HS-27A (cell line): ENCODE results near the gene PCBD1.
"Not testable (repeated sequence)": the region's sequence is repeated elsewhere in the genome, so short reads cannot be mapped to it uniquely, and the experiment has no call there.

Source experiments
- DNase-seq: peaks from one replicate; pipeline ENCODE4 v3.0.0-alpha.2; 2012; ENCODE audit warnings: low read depth, missing footprints

The PCBD1 gene

GRCh38 chr10:70861495-70862197 is 26.7 kb downstream of the PCBD1 start:
- DNase-seq = not testable (repeated sequence)

- no peak for DNase-seq
Measured at GRCh38 chr10:70858759-70859158, 29.6 kb downstream of the PCBD1 start.

- DNase-seq = no peak
Measured at GRCh38 chr10:70856454-70856853, 31.9 kb downstream of the PCBD1 start.

- no peak for DNase-seq
Measured at GRCh38 chr10:70853457-70853856, 34.9 kb downstream of the PCBD1 start.

GRCh38 chr10:70853038-70853437 is 35.3 kb downstream of the PCBD1 start:
- no peak for DNase-seq

- DNase-seq = no peak
Measured at GRCh38 chr10:70851597-70852475, 36.5 kb downstream of the PCBD1 start.

GRCh38 chr10:70850097-70850496 is 38.3 kb downstream of the PCBD1 start:
- DNase-seq = no peak

- DNase-seq = peak; percentile 30
Measured at GRCh38 chr10:70849582-70850016, 38.8 kb downstream of the PCBD1 start.

- DNase-seq = no peak
Measured at GRCh38 chr10:70847659-70848360, 40.6 kb downstream of the PCBD1 start.

GRCh38 chr10:70846795-70847194 is 41.6 kb downstream of the PCBD1 start:
- DNase-seq = no peak

GRCh38 chr10:70845816-70846215 is 42.5 kb downstream of the PCBD1 start:
- no peak for DNase-seq

- DNase-seq = no peak
Measured at GRCh38 chr10:70845256-70845655, 43.1 kb downstream of the PCBD1 start.

GRCh38 chr10:70843776-70844489 is 44.4 kb downstream of the PCBD1 start:
- no peak for DNase-seq

GRCh38 chr10:70843333-70843732 is 45.0 kb downstream of the PCBD1 start:
- DNase-seq = no peak

- DNase-seq = no peak
Measured at GRCh38 chr10:70840836-70841235, 47.5 kb downstream of the PCBD1 start.

- DNase-seq = no peak
Measured at GRCh38 chr10:70838270-70838805, 50.0 kb downstream of the PCBD1 start.

GRCh38 chr10:70837660-70838059 is 50.7 kb downstream of the PCBD1 start:
- DNase-seq = no peak

- no peak for DNase-seq
Measured at GRCh38 chr10:70836319-70836718, 52.0 kb downstream of the PCBD1 start.

- no peak for DNase-seq
Measured at GRCh38 chr10:70834441-70835151, 53.8 kb downstream of the PCBD1 start.

- no peak for DNase-seq
Measured at GRCh38 chr10:70834021-70834420, 54.3 kb downstream of the PCBD1 start.

- DNase-seq = no peak
Measured at GRCh38 chr10:70833601-70834000, 54.8 kb downstream of the PCBD1 start.
